GM12878 (cell line): Measurements from ENCODE around the gene ZC3H12D. TPM values are rescaled to one million over a fixed set of nuclear protein-coding genes. Genes with fewer than 3 reads are reported as not detected.

Experiments
- ATAC-seq: fragments of 200-7000 bp; cut with Tn5 transposase; 3 replicates; pipeline ENCODE4 v1.9.1; 2020; ENCODE audit warnings: mild to moderate bottlenecking, moderate library complexity
- BruUV-seq: library from RNA; stranded (reverse); fragments of 400-500 nt; replicated peaks from 2 replicates; lab custom pipeline; 2021; lab: Mats Ljungman, UMichigan
- CTCF ChIA-PET: fragments of 300-600 bp; sonication (Branson Sonifier 250); formaldehyde crosslinking; extraction: SDS; loops from one replicate; lab custom pipeline; 2021; ENCODE audit warnings: inconsistent platforms; lab: Yijun Ruan, JAX
- POLR2A ChIA-PET: fragments of 350-600 bp; formaldehyde crosslinking; extraction: SDS; loops from one replicate; lab custom pipeline; 2021; ENCODE audit warnings: inconsistent platforms; lab: Charles Lee
- RAD21 ChIA-PET: fragments of 300-600 bp; sonication (Branson Sonifier 250); formaldehyde crosslinking; loops from one replicate; lab custom pipeline; 2023; ENCODE audit warnings: antibody characterized with exemption; ENCODE audit not compliant: unreplicated experiment; lab: Charles Lee
- SMC1A ChIA-PET: fragments of 300-600 bp; sonication (Branson Sonifier 250); formaldehyde crosslinking; loops from one replicate; lab custom pipeline; 2023; ENCODE audit not compliant: unreplicated experiment, uncharacterized antibody; lab: Charles Lee
- DNase-seq: peaks from one replicate; pipeline ENCODE4 v3.0.0-alpha.2; 2011; ENCODE audit warnings: low read depth, low spot score
- FAIRE-seq: peaks from 3 replicates; lab custom pipeline; 2011; peaks lifted over from hg19 to GRCh38; lab: Jason Lieb, UNC
- H2AFZ ChIP-seq: 2 replicates; pipeline ENCODE4 v1.6.0; 2011; ENCODE audit warnings: low read depth, low read length, control low read depth; ENCODE audit not compliant: control insufficient read depth
- H3K27ac ChIP-seq: 2 replicates; pipeline ENCODE4 v1.5.1; 2011; ENCODE audit warnings: control low read depth; ENCODE audit not compliant: control insufficient read depth, insufficient read depth
- H3K27me3 ChIP-seq, 2 experiments: replicated peaks in 1 of 2; 2 replicates each; pipeline versions ENCODE4 v1.6.0 to v1.6.1; 2011; ENCODE audit warnings: low read length in 1 of 2; ENCODE audit not compliant: control insufficient read depth in 2 of 2, insufficient read depth in 2 of 2
- H3K36me3 ChIP-seq, 2 experiments: 2 replicates each; pipeline ENCODE4 v1.5.1; 2011; ENCODE audit warnings: low read length in 1 of 2; ENCODE audit not compliant: control insufficient read depth in 2 of 2, insufficient read depth in 2 of 2
- H3K4me1 ChIP-seq: 2 replicates; pipeline ENCODE4 v1.6.1; 2011; ENCODE audit warnings: mild to moderate bottlenecking, low read length, moderate library complexity, mixed read lengths; ENCODE audit not compliant: control insufficient read depth, insufficient read depth
- H3K4me2 ChIP-seq: 2 replicates; pipeline ENCODE4 v1.6.0; 2011; ENCODE audit warnings: control low read depth; ENCODE audit not compliant: control insufficient read depth, insufficient read depth
- H3K4me3 ChIP-seq: fragments of 200-600 bp; sonication (generic); 2 replicates; pipeline ENCODE4 v1.5.1; 2016
- H3K79me2 ChIP-seq: 2 replicates; pipeline ENCODE4 v1.6.0; 2011; ENCODE audit warnings: low read length; ENCODE audit not compliant: control insufficient read depth, insufficient read depth
- H3K9ac ChIP-seq: 2 replicates; pipeline ENCODE4 v1.8.0; 2011; ENCODE audit warnings: low read length, control low read depth, mixed read lengths; ENCODE audit not compliant: control insufficient read depth, insufficient read depth
- H3K9me3 ChIP-seq: replicated peaks from 3 replicates; pipeline ENCODE4 v1.5.1; 2011; ENCODE audit warnings: mild to moderate bottlenecking, low read length; ENCODE audit not compliant: control insufficient read depth, insufficient read depth
- H4K20me1 ChIP-seq: 2 replicates; pipeline ENCODE4 v1.6.0; 2011; ENCODE audit not compliant: control insufficient read depth, insufficient read depth
- ASH2L ChIP-seq: fragments of 300-600, 200-600 bp; sonication (generic); IDR thresholded peaks from 2 replicates; pipeline ENCODE4 v1.6.1; 2017; ENCODE audit warnings: low read depth, mild to moderate bottlenecking, borderline replicate concordance
- BCL11A ChIP-seq: IDR thresholded peaks from 2 replicates; pipeline ENCODE4 v1.6.1; 2011; ENCODE audit warnings: low read depth, low read length
- CHD4 ChIP-seq: fragments of 200-600 bp; sonication (generic); IDR thresholded peaks from 2 replicates; pipeline ENCODE4 v1.6.1; 2016; ENCODE audit warnings: mild to moderate bottlenecking
- FOS ChIP-seq: IDR thresholded peaks from 3 replicates; pipeline ENCODE4 v1.6.1; 2011; ENCODE audit warnings: borderline replicate concordance; ENCODE audit not compliant: insufficient read length; ENCODE audit errors: extremely low read depth
- FOXM1 ChIP-seq: IDR thresholded peaks from 2 replicates; pipeline ENCODE4 v1.6.1; 2012; ENCODE audit warnings: low read depth, mild to moderate bottlenecking, inconsistent platforms, low read length, moderate library complexity
- HDAC6 ChIP-seq: fragments of 200-600 bp; sonication (generic); IDR thresholded peaks from one replicate; pipeline ENCODE4 v1.8.0; 2017; ENCODE audit warnings: antibody characterized with exemption; ENCODE audit not compliant: unreplicated experiment
- IRF4 ChIP-seq: IDR thresholded peaks from 2 replicates; pipeline ENCODE4 v1.6.1; 2011; ENCODE audit warnings: low read depth, low read length
- NFXL1 ChIP-seq: fragments of 450-650 bp; IDR thresholded peaks from 2 replicates; pipeline ENCODE4 v1.6.1; 2017; ENCODE audit warnings: antibody characterized with exemption, mild to moderate bottlenecking, borderline replicate concordance
- NRF1 ChIP-seq: conservative IDR thresholded peaks from 2 replicates; pipeline ENCODE4 v1.6.1; 2011; ENCODE audit warnings: mild to moderate bottlenecking, low read depth, low read length, improper control_type of control experiment
- POLR2A ChIP-seq: IDR thresholded peaks from 2 replicates; pipeline ENCODE4 v1.6.1; 2011; ENCODE audit warnings: low read depth, mild to moderate bottlenecking, low read length
- PRDM15 ChIP-seq: fragments of 450-650 bp; formaldehyde crosslinking; IDR thresholded peaks from 2 replicates; pipeline ENCODE4 v1.4.0; 2020; ENCODE audit warnings: mild to moderate bottlenecking, moderate library complexity
- RAD51 ChIP-seq: fragments of 450-650 bp; IDR thresholded peaks from 2 replicates; pipeline ENCODE4 v1.6.1; 2016; ENCODE audit warnings: moderate library complexity, mild to moderate bottlenecking, inconsistent platforms
- RBBP5 ChIP-seq: fragments of 200-600 bp; sonication (generic); conservative IDR thresholded peaks from 2 replicates; pipeline ENCODE4 v1.6.1; 2016
- RELA ChIP-seq: fragments of 450-650 bp; IDR thresholded peaks from 2 replicates; pipeline ENCODE4 v1.8.0; 2014; ENCODE audit warnings: borderline replicate concordance; ENCODE audit not compliant: partially characterized antibody
- SMAD1 ChIP-seq: fragments of 450-650 bp; IDR thresholded peaks from 2 replicates; pipeline ENCODE4 v1.6.1; 2018; ENCODE audit warnings: mild to moderate bottlenecking, low read depth; ENCODE audit not compliant: partially characterized antibody
- SP1 ChIP-seq: IDR thresholded peaks from one replicate; pipeline ENCODE4 v1.6.1; 2011; ENCODE audit warnings: low read depth, low read length
- SREBF2 ChIP-seq: IDR thresholded peaks from 2 replicates; pipeline ENCODE4 v1.6.1; 2012; ENCODE audit warnings: mild to moderate bottlenecking, low read length
- TAF1 ChIP-seq: IDR thresholded peaks from 2 replicates; pipeline ENCODE4 v1.6.1; 2011; ENCODE audit warnings: mild to moderate bottlenecking, low read depth, low read length, borderline replicate concordance
- WGBS: methylation state at CpG from one replicate; pipeline ENCODE4 v1.1.6; 2016; ENCODE audit warnings: low lambda C conversion rate; ENCODE audit not compliant: insufficient replicate concordance, insufficient coverage; ENCODE audit errors: missing lambda C conversion rate; 5-methylcytosine and 5-hydroxymethylcytosine counted together
- in situ Hi-C: fragments of 300-500 bp; cut with MboI; formaldehyde crosslinking; loops from 9 replicates; pipeline ENCODE4 v1.14.3; 2018; ENCODE audit warnings: mixed read lengths
- intact Hi-C: fragments of 100-400 bp; cut with micrococcal nuclease; formaldehyde crosslinking; loops from one replicate; pipeline ENCODE4 v1.14.2; 2022; ENCODE audit not compliant: unreplicated experiment
- polyA plus RNA-seq, 11 experiments: library from polyadenylated mRNA; depleted of rRNA in 4 of 11; unstranded in 6 of 11; stranded (reverse) in 5 of 11; fragments of >200 nt; fragmentation: Nextera tagmentation in 4 of 11; fragmentation: Illumina TruSeq in 1 of 11; extraction: Ambion mirVana in 4 of 11; extraction: Trizol in 1 of 11; gene quantifications; 1 replicate in 1 of 11; 2 replicates in 10 of 11; pipeline versions ENCODE4 v1.2.1 to v1.2.3, GENCODE V29; 2011 to 2016; ENCODE audit warnings: inconsistent platforms in 2 of 11, missing spikeins in 2 of 11, low read depth in 1 of 11
- total RNA-seq, 4 experiments: library from RNA; depleted of rRNA in 3 of 4; stranded (reverse); fragments of >200 nt in 3 of 4; fragmentation: Illumina TruSeq in 1 of 4; extraction: Trizol in 1 of 4; gene quantifications; 2 replicates each; pipeline versions ENCODE4 v1.2.1 to v1.2.3, GENCODE V29; 2013 to 2021

The ZC3H12D gene
- total and polyA plus RNA-seq, 10 of the 15 experiments (the other 5 are each of a cell fraction or from before 2014, with no cell fraction given): 1.4 to 29.7 (median 8.8) TPM

- Histone ChIP-seq H3K9me3 (no peaks in the 10 kb centered on the region; the same call in 2 of the 3 replicates), H3K27ac (no peak overlapping the region), H2AFZ (no peak overlapping the region), H4K20me1 (no peaks in the 10 kb centered on the region), H3K79me2 (no peaks in the 10 kb centered on the region), H3K4me1 (peaks cover under 1% of the 10 kb centered on the region; the same call in 1 of the 2 replicates), H3K4me2 (no peak overlapping the region), H3K4me3 (no peak overlapping the region), H3K36me3 (no peaks in the 10 kb centered on the region), H3K27me3 (no peaks in the 10 kb centered on the region; a peak in 1 of 4 replicates), H3K9ac (no peak overlapping the region)
- FAIRE-seq (no peak), ATAC-seq (no peak), DNase-seq (no peak)
- intact Hi-C loops: loop anchor here (2.0 to 10.0 kb wide), 4 partner anchors 83 to 856 kb away; no protein-coding TSS in a partner anchor
- RAD21 ChIA-PET: interaction anchor here (0.6 to 5.9 kb wide), 13 partner anchors 11 to 874 kb away, joined by 3 to 145 read pairs (median 3); no protein-coding TSS in a partner anchor
- WGBS: 65% methylated on average over 2 of the region's 2 CpGs
- SMC1A ChIA-PET: interaction anchor here (0.8 to 8.1 kb wide), 21 partner anchors 9 to 475 kb away, joined by 3 to 135 read pairs (median 6); partner anchors contain the start of gene ZC3H12D
- POLR2A ChIA-PET: interaction anchor here (1.0 to 1.4 kb wide), 2 partner anchors 51 to 356 kb away, joined by 3 to 7 read pairs; partner anchors contain the start of gene ZC3H12D
- in situ Hi-C loops: loop anchor here (25.0 kb wide), 1 partner anchor 671 kb away; no protein-coding TSS in a partner anchor
- no TSS peak for BruUV-seq
- CTCF ChIA-PET: interaction anchor here (0.6 to 8.0 kb wide), 17 partner anchors 12 to 405 kb away, joined by 3 to 169 read pairs (median 4); no protein-coding TSS in a partner anchor
- no peak for TF ChIP-seq ASH2L
- no peak for TF ChIP-seq RBBP5
- TF ChIP-seq RELA: no peak
- TF ChIP-seq BCL11A: no peak
- TF ChIP-seq IRF4: no peak
- no peak for TF ChIP-seq RAD51
- TF ChIP-seq SMAD1: no peak
- TF ChIP-seq TAF1: no peak
- TF ChIP-seq NFXL1: no peak
- TF ChIP-seq NRF1: no peak
- TF ChIP-seq SP1: no peak
- no peak for TF ChIP-seq SREBF2
- no peak for TF ChIP-seq HDAC6
- no peak for TF ChIP-seq FOS
- TF ChIP-seq FOXM1: no peak
- TF ChIP-seq POLR2A: no peak
- no peak for TF ChIP-seq CHD4
- TF ChIP-seq PRDM15 (CRISPR knock-in tag): no peak
These were observed 51.4 kb downstream of the ZC3H12D start for GRCh38 chr6:149433405-149433804.
